GM19397 (cell line): Measurements from ENCODE around the gene PPP2R2B.

Experiments
- ATAC-seq: cut with Tn5 transposase; IDR thresholded peaks from one replicate; pipeline ENCODE4 v1.9.1; 2021; ENCODE audit warnings: mild to moderate bottlenecking, moderate library complexity; ENCODE audit not compliant: unreplicated experiment

The PPP2R2B gene

DNA sequence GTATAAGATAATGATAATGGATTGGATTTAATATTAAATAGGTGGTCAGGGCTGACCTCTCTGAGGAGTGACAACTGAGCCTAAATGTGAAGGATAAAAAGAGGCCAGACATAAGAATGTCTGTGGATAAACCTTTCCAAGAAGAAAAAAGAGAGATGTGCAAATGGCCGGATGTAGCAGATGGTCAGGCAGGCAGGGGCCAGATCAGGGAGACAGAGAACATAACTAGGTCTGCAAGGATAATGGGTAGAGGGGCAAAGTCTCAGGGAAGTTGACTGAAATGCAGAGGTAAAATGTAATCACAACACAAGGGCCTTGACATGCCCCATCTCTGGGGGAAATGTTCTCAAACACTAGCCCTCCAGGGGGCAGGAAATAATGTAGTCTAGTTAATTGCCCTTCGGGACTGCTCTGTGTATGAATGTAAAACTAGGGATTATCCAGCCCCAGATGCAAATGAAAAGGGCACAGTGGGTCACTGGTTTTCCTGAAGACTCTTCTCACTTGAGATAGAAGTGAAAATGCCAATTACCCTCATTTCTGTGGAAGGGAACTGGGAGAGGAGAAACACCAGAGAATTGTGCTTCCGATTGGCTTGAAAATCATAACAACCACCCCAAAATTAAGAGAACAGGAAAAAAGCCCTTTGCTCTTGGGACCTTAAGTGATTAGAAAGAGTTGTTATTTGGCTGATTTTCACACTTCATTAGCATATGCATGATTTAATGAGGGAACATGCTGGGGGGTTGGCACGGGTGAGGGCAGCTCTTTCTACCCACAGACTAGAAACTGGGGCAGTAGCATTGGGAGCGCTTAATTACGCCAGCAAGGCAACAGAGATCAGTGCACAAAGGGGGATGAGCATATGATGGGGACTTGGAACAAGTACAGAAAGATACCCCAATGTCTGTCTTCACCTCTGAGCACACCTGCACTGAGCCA is 88.6 kb downstream of the PPP2R2B start:
- ATAC-seq, result no peak

DNA sequence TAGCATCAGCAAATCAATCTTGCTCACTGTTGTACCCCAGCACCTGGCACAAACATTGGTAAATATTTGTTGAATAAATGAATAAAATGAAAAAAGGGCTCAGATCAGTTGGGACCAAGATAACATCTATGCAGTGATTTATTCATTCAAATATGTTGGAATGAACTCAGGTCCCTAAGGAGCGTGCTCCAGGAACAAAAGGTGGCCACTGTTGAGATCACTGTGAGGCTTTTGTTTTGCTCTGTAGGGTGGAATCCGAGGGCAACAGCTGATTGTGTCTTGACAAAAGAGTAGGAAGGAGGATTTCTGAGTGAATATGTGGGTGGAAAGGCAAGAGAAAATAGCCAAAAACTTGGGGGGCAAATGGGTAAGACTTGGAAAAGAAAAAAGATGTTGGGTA is 89.7 kb downstream of the PPP2R2B start:
- ATAC-seq, result no peak

DNA sequence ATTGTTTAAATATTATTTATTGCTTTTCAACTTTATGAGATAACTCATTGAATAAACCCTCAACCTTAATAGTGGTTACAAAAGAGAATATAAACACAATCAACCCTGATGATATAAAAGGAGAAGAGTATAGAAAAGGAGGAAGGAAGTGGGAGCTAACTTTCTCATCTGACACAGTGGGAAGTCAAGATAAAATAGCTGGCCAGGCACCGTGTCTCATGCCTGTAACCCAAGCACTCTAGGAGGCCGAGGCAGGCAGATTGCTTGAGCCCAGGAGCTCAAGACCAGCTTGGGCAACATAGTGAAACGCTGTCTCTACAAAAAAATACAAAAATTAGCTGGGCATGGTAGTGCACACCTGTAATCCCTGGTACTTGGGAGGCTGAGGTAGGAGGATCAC is 93.5 kb downstream of the PPP2R2B start:
- no peak for ATAC-seq

DNA sequence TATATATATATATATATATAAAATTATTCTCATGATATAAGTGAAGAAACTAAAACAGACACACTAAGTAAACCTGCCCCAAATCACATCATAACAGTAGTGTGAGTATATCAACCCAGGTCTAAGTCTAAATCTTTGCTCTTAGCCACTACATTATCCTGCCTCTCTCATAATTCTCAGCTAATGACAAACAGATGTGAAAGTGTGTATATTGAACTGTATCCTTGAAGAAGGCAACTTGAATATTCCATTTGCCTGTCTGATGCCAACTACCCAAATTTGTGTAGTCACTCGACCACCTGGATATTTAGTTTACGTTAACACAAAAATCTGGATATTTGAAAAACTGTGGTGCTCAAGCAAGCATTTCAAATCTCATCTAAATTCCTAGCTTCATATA is 97.4 kb downstream of the PPP2R2B start:
- no peak for ATAC-seq

DNA sequence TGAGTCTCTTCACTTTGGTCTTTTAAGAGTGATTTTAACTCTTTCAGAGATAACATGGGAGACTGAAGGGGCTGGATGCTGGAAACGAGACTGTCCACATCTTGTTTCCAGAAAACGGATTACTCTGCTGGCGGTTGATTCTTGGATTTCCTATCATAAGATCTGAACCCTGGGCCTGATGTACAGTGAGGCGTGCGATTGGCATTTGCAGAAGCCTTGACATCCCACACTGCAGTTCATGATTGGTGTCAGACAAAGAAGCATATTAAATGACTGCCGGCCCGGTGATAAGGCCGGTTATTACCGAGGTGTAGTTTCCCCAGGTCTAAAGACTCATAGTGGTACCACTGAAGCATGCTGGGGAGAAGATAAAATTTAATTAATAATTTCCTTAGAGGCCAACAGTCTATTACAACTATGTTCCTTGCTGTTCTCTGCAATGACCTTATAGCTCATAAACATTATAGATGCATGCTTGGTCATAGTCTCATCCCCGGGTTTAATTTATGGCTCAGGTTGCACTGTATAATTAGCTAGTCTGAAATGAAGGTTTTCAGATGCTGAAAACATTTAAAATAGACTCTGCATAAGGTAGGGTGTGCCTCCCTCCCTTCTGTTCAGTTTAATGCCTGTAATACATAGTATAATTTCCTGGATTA is 99.2 kb downstream of the PPP2R2B start:
- ATAC-seq, result no peak

DNA sequence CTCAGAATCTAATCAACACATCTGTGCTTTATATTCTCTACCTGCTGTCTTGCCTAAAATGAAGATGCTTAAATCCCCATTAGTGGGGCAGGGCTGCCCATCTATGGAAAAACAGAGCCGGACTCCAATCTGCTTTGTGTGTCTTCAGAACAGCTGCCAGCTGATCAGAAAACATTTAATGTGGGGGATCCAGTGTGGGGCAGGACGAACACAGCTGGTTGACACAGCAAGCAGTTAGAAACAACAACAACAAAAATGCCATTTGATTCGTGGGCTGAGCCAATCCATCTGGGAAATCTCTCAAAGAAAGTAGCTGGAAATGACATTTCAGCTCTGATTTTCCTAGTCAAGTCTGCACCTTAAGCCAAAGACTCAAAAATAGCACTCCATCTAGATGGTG is 99.8 kb downstream of the PPP2R2B start:
- ATAC-seq, result no peak

DNA sequence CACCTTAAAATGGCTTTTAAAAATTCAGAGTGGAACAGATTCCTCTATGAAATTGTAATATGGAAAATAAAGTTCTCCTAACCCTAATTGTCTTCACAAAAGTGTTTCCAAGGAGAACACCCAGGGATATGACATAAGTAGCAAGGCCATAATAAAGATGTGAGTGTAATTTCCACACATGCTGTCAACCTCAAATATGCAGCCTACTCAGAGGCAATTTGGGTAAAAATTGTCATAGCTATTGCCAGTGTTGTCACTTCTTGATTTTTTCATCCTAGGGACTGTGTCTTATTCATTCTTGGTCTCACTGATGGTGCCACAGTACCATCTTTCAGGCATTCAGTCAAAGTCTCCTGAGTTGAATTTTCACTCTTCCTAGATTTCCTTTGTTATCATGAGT is 100.3 kb downstream of the PPP2R2B start:
- no peak for ATAC-seq

DNA sequence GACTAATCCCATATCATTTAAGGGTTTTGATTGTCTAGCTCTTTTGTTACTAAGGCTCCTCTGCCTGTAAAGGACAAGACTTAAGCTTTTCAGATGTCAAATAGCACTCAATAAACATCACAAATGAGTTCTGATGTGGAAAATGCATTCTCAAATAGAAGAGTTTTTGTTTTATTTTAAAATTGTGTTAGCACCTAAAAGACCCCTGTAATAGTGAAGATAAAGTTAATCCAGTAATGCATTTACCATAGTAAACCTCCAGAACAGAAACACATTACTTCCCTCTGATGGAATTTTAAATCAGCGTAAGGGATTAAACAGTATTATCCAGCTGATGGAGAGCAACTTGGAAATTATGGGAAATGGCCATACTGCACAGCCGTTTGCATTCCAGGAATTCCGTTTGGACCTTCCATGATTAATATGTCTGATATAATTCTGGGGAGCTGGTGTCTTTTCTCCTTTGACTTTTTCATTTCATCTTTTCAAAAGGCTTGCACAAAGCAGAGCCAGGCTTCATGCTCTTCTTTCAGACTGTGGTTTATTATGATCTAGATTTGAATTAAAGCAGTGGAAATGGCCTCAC is 105.6 kb downstream of the PPP2R2B start:
- ATAC-seq, result no peak

DNA sequence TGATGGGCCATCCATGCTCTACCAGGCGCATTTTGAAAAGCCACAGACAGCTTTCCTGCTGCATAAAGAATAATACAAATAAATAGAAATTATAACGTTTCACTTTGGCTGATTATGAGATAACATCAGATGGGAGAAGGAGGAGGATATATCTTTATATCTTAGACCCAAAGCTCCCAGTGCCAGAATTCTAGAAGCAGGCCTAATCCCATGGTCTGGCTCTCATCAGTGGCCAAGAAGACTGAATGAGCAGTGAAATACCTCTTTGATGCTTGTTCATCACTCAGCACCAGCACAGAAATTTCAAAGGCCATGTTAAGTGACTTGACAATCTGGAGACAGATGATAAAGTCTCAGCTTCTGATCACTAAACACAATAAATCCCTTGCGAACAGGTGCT is 107.6 kb downstream of the PPP2R2B start:
- no peak for ATAC-seq

DNA sequence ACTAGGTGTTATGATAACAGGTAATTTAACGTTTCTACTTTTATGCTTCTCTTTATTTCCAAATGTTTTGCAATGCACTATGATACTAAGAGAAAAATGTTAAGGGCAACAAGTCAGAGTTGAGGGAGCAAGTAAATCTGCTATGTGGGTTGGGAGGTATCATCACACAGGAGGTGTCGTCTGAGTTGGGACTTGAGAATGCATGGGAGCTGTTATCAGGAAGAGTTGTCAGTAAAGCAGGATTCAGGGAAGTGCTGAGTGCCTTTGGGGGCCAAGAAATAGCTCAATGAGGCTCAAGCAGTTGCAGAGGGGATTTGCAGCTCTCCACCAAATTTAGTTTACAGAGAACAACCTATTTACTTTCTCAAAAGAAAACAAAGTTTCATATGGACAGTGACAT is 108.0 kb downstream of the PPP2R2B start:
- ATAC-seq, result no peak

DNA sequence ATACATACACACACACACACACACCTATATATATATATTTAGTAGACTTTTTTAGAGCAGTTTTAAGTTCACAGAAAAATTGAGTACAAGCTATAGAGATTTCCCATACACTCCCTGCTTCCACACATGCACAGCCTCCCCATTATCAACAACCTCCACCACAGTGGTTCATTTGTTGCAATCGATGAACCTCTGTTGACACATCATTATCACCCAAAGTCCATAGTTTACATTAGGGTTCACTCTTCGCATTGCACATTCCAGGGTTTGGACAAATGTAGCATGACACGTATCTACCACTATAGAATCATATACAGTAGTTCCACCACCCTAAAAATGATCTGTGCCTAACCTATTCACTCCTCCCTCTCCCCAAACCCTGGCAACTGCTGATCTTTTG is 111.0 kb downstream of the PPP2R2B start:
- no peak for ATAC-seq

DNA sequence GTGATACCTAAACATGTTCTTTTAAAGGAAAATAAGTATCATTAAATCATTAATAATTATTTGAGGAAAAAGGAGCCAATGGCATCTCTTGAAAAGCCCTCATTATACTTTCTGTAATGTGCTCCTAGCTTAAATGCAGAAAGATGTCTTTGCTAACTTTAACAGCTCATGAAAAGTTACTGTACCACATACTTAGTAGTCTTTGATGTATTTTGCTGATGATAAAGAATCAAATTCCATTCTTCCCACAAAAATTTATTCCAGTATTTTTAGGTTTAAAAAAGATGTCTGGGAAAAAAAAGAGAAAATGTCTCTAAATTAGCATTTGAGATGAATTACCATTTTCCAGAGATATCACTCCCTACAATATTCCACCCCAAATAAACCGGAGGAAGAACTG is 112.5 kb downstream of the PPP2R2B start:
- no peak for ATAC-seq

DNA sequence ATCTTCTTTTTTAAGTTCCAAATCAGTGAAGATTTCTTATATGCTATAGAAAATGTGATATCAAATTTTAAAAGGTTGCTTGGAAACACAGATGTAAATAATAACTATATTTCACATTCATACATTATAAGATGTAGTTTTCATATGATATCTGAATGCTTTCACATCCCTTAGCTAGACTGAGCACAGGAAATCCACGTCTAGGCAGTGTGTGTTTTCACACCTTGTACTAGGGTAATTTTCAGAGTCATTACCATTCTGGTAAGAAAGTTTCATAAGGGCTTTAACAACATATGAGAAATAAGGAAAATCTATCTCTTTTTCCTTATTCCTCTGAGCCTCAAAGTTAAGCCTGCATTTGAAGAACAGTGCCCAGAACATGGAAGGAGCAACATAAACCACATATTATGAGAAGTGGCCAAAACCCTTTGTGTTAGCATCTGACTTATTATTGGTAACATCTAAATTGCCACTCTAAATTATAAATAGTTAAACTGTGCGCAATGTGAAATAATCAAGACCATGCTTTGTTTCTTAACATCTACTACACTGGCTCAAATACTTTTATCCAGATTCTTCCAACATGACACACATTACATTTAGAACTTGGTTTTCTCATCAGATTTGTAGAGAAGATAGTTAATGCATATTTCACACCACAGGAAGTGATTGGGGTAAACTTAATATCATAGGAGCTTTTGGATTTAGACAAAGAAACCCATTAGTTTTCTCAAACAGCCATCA is 113.3 kb downstream of the PPP2R2B start:
- ATAC-seq, result no peak

DNA sequence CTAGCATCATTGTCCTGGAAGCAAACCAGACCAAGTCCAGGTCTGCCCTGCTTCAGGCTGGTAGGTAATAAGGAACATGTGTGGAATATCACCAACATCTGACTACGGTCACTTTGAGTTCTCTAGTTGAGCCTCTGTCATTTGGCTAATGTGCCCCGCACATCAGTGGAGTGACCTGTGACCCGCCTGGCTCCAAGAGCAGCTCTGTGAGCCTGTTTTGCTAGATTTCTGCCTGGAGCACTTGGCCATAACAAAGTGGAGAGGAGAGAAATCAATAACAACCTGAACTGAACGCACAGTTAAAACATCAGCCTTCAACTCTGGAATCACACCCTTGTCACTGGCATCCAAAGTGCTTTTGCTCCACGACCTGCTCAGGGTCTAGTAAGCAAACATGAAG is 115.7 kb downstream of the PPP2R2B start:
- ATAC-seq, result no peak

DNA sequence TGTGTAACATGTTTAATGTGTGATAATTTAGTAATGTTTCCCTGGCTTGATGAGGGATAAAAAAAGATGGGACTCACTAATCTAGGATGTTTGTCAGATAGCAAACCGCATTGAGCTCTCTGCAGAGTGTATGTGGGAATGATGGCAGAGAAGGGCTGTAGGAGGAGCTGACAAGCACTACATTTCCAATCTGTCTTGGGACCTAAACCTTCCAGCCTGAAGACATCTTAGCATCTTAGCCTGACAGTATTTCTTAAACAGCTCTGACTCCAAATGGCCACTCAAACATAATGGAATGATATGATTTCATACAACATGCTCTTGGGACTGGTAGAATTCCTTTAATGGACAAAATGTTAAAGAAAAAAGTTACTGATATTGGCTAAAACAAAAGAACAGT is 116.7 kb downstream of the PPP2R2B start:
- ATAC-seq, result no peak

DNA sequence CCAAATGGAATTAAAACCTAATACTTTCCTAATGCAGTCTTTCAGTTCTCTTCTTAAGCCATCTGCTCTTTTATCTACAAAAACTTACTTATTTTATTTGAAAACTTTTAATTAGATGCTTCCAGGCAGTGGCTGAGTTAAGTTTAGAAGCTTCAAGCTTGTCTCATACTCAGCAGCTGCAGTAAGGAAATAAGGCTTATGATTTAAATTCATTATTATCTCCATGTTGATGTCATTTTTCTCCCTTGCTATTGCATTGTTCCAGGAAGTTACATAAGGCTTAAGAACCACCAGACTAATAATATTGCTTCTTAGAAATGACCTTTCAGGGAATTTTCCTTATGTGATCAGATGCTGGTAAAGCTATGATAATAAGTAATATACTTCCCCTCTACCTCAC is 119.6 kb downstream of the PPP2R2B start:
- no peak for ATAC-seq

DNA sequence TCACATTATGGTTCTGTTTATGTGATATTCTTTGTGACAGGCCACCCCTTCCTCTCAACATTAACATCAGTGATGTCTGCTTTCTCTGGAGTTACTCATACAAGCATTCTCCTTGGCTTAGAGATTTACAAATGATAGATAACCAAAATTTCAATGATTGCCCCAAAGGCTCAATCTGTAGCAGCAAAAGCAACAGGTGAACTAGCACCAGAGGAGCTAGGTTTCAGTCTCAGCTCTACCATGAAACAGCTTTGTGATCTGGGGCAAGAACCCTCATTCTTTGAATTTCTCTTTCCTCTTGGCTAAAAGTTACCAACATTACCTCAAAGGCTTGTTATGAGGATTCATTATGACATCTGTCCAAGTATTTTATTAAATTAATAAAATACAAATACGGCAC is 120.5 kb downstream of the PPP2R2B start:
- ATAC-seq, result no peak

DNA sequence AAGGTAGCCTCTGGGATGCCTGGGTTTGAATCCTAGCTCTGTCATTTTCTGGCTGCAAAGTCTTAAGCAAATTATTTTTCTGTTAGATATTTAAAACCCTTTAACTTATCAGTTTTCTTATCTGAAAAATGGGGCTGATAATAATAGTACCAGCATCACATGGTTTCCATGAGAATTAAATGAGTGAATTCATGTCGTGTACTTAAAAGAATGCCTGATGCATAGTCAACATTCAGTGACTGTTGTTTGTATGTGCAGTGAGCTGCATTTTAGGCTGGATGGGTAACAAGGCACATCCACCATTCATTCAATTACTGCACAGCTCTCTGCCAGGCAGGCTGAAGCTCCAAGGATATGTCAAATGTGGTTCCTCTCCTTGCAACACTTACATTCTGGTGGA is 122.0 kb downstream of the PPP2R2B start:
- no peak for ATAC-seq

DNA sequence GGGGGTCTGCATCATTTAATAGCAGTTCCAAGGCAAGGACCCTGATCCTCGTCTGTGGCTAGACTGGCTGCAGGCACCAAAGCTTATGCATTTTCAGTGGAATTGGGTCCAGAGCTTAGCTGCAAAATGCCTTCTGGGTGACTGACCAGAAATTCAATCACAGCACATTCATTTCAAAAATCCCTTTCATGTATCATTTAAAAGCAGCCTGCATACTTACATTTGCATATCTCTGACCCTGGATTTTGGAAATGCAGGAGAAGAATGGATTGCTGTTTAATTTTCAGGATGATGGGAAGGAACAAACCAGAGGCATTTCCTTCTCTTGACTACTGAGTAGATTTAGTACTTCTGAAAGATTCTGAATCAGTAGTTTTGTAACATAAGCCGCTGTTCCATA is 122.8 kb downstream of the PPP2R2B start:
- ATAC-seq, result no peak

DNA sequence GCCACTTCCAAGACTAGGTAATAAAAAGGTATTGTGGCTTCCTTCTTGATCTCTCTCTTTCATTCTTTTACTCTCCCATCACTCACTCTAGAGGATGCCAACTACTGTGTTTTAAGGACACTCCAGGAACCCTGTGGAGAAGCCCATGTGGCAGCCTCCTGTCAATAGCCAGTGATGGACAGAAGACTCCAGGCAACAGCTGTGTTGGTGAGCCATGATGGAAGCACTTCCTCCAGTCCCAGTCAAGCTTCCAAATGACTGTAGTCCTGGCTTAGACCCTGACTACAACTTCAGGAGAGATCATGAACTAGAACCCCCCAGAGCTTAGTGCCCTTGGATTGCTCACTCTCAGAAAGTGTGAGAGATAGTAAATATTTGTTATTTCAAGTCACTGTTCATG is 123.9 kb downstream of the PPP2R2B start:
- no peak for ATAC-seq

DNA sequence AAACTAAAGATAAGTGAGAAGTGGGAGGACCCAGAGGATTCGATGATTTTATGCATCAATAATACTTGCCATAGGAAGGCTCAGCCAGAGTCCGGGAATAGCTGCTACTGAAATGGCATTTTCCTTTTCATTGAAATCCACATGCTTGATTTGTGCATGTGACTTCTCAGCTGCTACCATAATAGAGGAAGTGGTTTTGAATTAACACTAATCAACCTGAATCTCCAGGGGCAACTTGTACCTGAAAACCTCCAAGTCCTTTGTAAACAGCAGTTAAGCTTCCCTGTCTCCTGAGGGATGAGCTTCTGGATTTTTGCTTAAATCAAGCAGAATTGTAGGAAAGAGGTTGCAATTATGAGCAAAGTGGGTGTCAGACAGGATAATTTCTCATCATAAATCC is 124.9 kb downstream of the PPP2R2B start:
- no peak for ATAC-seq
